ENCODE results near the gene BOD1L1.

DNA sequence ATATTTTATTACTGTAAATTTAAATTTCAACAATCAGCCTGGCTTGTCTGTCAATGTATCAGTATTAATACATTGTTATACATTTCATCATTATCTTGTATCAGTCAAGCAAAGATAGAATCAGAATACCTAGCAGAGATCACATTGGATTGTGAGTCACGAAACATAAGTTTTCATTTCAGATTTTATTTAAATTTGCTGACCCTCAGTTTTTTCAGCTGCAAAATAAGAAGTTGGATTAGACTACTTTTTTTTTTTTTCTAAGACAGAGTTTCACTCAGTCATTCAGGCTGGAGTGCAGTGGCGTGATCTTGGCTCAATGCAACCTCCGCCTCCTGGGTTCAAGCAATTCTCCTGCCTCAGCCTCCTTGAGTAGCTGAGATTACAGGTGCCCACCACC is 49.9 kb downstream of the BOD1L1 start:
- no peak for TF ChIP-seq EZH2phosphoT487 (IDR thresholded peaks at IDR 0.05; ENCODE audit: borderline replicate concordance, low read length)
- TF ChIP-seq, protein P1, sequence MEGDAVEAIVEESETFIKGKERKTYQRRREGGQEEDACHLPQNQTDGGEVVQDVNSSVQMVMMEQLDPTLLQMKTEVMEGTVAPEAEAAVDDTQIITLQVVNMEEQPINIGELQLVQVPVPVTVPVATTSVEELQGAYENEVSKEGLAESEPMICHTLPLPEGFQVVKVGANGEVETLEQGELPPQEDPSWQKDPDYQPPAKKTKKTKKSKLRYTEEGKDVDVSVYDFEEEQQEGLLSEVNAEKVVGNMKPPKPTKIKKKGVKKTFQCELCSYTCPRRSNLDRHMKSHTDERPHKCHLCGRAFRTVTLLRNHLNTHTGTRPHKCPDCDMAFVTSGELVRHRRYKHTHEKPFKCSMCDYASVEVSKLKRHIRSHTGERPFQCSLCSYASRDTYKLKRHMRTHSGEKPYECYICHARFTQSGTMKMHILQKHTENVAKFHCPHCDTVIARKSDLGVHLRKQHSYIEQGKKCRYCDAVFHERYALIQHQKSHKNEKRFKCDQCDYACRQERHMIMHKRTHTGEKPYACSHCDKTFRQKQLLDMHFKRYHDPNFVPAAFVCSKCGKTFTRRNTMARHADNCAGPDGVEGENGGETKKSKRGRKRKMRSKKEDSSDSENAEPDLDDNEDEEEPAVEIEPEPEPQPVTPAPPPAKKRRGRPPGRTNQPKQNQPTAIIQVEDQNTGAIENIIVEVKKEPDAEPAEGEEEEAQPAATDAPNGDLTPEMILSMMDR (conservative IDR thresholded peaks at IDR 0.05; ENCODE audit: low read depth, low read length), result no peak

All from PC-3 (cell line).